ENCODE measurements around the gene KIF18A.
"Not testable (repeated sequence)": the region's sequence is repeated elsewhere in the genome, so short reads cannot be mapped to it uniquely, and the experiment has no call there.

Gene KIF18A

DNA sequence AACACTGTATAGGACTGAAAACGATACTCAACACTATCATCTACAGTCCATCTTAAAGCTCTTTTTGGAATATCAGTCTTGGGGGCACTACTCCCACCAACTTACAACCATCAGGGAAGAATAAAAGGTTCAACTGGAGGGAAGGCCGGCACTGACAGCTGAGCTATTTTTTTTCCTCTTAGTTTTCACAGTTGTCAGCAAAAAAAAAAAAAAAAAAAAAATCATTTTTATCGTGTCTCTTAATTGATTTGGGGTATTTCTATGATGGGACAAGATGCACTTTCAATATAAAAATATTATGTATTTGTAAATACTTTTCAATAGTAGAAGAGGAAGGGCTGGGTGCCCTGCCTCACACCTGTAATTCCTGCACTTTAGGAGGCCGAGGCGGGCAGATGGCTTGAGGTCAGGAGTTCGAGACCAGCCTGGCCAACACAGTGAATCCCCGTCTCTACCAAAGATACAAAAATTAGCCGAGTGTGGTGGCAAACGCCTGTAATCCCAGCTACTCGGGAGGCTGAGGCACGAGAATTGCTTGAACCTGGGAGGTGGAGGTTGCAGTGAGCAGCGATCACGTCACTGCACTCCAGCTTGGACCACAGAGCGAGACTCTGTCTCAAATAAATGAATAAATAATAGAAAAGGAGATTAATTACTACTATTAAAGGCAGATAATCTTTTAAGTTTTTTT, 1.5 kb downstream of the KIF18A start:
- no peak for DNase-seq (ENCODE audit: low read depth in 2 of 2)

GRCh38 chr11:28105869-28106268, 2.1 kb downstream of the KIF18A start:
- no peak for DNase-seq (ENCODE audit: low read depth in 2 of 2)

DNA sequence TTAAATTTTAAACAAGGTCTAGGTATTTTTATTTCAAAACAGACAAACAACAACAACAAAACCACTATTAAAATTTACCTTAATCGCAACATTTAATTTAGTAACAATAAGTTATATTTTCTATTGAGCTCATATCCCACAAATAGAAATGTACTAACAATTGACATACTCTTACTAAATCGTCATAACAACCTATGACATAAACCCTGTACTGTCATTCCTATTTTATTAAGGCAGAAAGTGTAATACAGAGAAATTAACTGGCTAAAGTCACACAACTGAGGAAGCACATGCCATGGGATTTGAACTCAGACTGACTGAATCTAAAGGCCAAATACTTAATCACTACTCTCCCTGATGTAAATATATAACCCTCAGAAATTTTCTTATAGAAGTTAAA, 3.0 kb downstream of the KIF18A start:
- no peak for DNase-seq (ENCODE audit: low read depth in 2 of 2)

GRCh38 chr11:28104425-28104824, 3.5 kb downstream of the KIF18A start:
- DNase-seq (ENCODE audit: low read depth in 2 of 2) = no peak

GRCh38 chr11:28102300-28102699, 5.7 kb downstream of the KIF18A start:
- DNase-seq (ENCODE audit: low read depth in 2 of 2) = not testable (repeated sequence)

GRCh38 chr11:28100665-28101064, 7.3 kb downstream of the KIF18A start:
- DNase-seq (ENCODE audit: low read depth in 2 of 2) = no peak

DNA sequence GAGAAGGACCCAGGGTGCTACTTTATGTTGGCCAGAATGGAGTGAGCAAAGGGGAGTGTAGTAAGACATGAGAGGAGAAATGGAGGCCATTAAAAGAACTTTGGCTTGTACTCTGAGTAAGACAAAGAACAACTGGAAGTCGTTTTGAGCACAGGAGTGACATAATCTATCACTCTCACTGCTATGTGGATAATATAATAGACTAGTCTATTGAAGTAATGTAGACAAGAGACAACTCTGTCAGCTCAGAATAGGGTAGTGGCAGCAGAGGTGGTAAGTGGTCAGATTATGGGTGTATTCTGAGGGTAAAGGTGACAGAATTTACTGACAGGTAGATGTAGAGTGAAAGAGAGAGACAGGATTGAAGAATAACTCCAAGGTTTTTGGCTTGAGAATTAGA, 8.2 kb downstream of the KIF18A start:
- no peak for DNase-seq (ENCODE audit: low read depth in 2 of 2)

DNA sequence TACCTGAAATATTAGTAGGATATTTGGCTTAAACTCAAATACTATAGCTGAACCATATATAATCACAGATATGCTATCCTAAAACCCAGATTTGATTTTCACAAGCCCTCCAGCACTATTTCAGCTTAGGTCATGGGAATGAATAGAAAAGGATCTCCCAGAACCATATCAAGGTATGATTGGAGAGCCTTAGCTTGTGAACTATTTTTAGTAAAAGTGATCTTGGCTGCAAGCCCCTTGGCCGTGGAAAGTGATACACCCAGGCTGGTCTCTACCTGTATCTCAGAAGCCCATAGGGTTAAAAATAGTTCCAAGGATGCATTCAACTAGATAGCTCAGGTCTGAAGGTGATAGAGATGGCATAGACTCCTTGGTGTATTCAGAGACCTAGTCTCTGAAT, 9.7 kb downstream of the KIF18A start:
- DNase-seq (ENCODE audit: low read depth in 2 of 2) = no peak

DNA sequence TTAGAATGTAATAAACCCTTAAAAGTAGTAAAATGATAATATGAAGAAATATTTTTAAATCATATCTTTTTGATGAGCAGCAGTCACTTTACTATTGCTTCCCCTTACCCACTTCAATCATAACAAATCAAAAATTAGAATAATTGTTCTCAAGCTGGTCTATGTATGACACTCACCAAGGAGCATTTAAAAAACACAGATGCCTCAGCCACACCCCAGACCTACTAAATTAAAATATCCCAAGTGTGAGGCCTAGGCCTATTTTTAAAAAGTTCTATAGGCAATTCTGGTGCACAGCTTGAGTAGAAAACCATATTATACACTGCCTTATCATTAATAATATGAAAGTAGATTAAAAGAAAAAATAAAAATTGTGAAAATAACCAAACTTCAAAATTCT, 15.2 kb downstream of the KIF18A start:
- no peak for DNase-seq (ENCODE audit: low read depth in 2 of 2)

DNA sequence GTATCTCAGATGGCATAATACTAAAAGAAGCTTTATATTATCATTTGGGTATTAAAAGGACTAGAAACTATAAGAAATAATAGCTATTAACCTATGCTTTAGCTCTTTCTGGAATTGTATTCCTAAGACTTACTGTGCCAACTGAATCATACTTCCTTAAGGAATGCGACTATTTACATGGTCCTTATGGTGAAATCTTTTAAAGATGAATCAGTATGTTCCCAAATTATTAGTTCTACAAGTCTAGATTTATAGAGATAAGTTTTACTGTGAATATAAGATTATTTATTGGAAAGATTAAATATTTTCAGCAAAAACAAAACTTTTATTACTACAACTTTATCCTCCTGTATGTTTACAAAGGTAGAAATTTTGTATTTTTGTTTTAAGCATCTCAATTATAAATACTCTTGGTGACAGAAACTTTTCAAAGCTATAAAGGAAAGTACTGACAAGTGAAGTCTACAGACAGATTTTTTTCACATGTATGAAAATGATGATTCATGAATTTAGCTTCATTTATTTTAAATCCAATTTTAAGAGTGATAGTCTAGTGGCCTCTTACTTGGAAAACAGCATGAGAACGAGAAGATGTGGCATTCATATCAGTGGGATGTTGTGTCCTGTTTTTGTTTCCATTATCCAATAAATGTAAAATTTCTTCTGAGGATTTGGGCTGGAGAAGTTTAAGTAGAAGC, 17.8 kb downstream of the KIF18A start:
- no peak for DNase-seq (ENCODE audit: low read depth in 2 of 2)

GRCh38 chr11:28089378-28089777, 18.6 kb downstream of the KIF18A start:
- DNase-seq (ENCODE audit: low read depth in 2 of 2) = no peak

DNA sequence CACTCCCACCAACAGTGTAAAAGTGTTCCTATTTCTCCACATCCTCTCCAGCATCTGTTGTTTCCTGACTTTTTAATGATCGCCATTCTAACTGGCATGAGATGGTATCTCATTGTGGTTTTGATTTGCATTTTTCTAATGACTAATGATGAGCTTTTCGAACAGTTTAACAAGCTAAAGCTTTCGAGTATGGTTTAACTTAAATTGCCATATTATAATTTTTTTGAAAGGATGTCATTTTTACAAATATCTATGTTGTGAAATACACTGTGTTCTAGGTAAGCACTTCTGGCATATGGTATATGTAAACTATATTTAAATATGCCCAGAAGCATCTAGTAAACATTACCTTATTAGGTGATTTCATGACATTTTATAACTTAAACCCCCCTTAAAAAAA, 20.3 kb downstream of the KIF18A start:
- DNase-seq (ENCODE audit: low read depth in 2 of 2) = not testable (repeated sequence)

- not testable (repeated sequence) for DNase-seq (ENCODE audit: low read depth in 2 of 2)
Measured at GRCh38 chr11:28087192-28087591, 20.8 kb downstream of the KIF18A start.

DNA sequence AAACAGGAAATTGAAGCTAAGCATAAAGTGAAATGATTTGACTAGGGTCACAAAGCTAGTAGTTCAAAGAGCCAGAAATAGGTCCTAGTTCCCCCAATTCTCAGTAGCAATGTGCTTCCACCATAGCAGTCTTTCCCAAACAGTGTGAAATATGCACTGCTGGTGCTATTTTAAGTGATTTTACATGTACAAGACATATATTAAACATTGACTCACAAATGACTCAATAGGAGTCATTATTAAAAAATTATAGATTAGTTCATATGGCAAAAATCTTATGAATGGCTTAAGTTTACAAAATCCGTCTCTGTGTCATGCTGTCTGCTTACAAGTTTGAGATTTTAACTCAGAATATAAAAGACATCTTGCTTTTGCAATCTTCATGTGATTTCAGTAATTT, 21.4 kb downstream of the KIF18A start:
- DNase-seq (ENCODE audit: low read depth in 2 of 2) = no peak

DNA sequence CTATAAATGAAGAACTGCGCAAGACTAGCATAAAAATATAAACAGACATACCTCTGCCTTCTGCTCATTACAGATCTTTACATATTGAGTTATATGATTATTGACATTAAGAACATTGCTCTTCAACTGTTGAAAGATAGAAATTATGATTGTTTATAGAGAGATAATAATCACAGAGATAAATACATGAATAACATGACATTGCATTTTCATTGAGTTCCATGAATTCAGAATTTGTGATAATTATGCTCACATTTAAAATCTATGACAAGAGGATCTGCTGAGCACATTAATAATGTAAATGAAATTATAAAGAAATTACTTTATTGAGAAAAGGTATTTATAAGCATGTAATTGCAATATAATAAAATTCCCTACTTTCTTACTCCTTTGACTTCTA, 24.8 kb downstream of the KIF18A start:
- DNase-seq (ENCODE audit: low read depth in 2 of 2) = no peak

- no peak for DNase-seq (ENCODE audit: low read depth in 2 of 2)
Measured at GRCh38 chr11:28077521-28077920, 30.4 kb downstream of the KIF18A start.

- DNase-seq (ENCODE audit: low read depth in 2 of 2) = no peak
Measured at GRCh38 chr11:28072321-28072720, 35.6 kb downstream of the KIF18A start.

- DNase-seq (ENCODE audit: low read depth in 2 of 2) = no peak
Measured at GRCh38 chr11:28071305-28071704, 36.7 kb downstream of the KIF18A start.

- no peak for DNase-seq (ENCODE audit: low read depth in 2 of 2)
Measured at GRCh38 chr11:28058333-28058732, 49.6 kb downstream of the KIF18A start.

DNA sequence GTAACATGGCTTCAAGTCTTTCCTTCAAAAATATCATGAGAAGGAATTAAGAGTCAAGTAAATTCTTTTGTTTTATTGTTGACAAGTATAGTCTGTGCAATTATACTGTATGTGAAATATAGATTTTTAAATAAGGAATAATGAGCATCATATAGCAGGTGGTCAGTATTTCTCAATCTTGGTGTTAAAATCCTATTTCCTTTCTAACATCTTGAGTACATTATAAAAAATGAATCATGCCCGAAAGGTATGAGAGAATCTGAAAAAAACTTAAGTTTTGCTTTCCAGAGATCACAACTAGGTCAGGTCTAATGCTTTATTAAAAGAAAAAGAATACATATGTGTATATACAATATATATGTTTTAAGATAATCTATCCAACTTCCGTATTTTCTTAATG, 53.1 kb downstream of the KIF18A start:
- no peak for DNase-seq (ENCODE audit: low read depth in 2 of 2)

- DNase-seq (ENCODE audit: low read depth in 2 of 2) = no peak
Measured at GRCh38 chr11:28049338-28050216, 58.4 kb downstream of the KIF18A start.

DNA sequence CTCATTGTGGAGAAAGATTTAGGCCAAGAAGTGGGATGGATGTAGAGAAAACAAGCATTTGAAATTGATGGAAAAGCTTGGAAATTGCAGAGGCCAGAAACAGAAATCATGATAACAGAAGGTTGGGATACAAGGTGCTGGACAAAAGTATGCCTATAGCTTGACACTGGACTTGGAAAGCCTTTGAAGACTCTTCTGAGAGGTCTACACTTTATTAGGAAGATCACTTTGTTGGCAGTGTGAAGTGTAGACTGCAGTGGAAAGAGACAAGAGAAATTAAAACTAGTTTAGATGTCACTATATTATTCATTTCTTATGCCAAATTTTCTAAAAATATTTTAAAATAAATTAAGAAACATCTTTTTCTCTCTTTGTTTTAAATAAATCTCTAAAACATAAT, 59.1 kb downstream of the KIF18A start:
- DNase-seq (ENCODE audit: low read depth in 2 of 2) = no peak

Measured in stimulated activated CD8-positive, alpha-beta memory T cell treated with anti-CD3 and anti-CD28 coated beads, Interleukin-2, amount 100 ng/mL, for 1 hour (primary cell).